Right lung (tissue), 10 donors: ENCODE measurements around the gene TTLL12. TPM values are rescaled to one million over a fixed set of nuclear protein-coding genes. Genes with fewer than 3 reads are reported as not detected.
A peak's percentile ranks its signal among the peaks of the same experiment; 100 is the strongest.

Experiments
- DNase-seq, 2 donors: peaks; one replicate each; pipeline ENCODE4 v3.0.0-alpha.2; 2013
- long read RNA-seq, 8 donors: transcript quantifications; one replicate each; lab custom pipeline, GENCODE V29; 2026
- polyA plus RNA-seq, 5 donors: library from polyadenylated mRNA; unstranded; fragments of 120-200 nt; gene quantifications; one replicate each; pipeline versions ENCODE4 v1.2.1 to v1.2.3, GENCODE V29; 2013; ENCODE audit warnings: inconsistent platforms in 1 of 5, low replicate concordance in 1 of 5; ENCODE audit not compliant: insufficient read length in 5 of 5, insufficient read depth in 1 of 5

Gene TTLL12
- polyA plus RNA-seq = 10 to 100 TPM; 16.9 to 35.3 (median 20.9) TPM
- long read RNA-seq, donor 1, partial matches to known transcripts = 0 of 4 reads
- long read RNA-seq, donor 1, other reads (novel, unspliced or antisense) = 0 of 4 reads
- long read RNA-seq, donor 2, transcript TTLL12-201 (14 exons, 3,385 nt) = major isoform, 7 of 7 reads
- long read RNA-seq, donor 2, partial matches to known transcripts = 0 of 7 reads
- long read RNA-seq, donor 2, other reads (novel, unspliced or antisense) = 0 of 7 reads
- long read RNA-seq, donor 3, partial matches to known transcripts = 0 of 3 reads
- long read RNA-seq, donor 3, other reads (novel, unspliced or antisense) = 0 of 3 reads
- long read RNA-seq, donor 4, partial matches to known transcripts = 0 of 3 reads
- long read RNA-seq, donor 4, other reads (novel, unspliced or antisense) = 0 of 3 reads
- long read RNA-seq, donor 5, transcript TTLL12-201 (14 exons, 3,385 nt) = major isoform, 7 of 18 reads
- long read RNA-seq, donor 5, partial matches to known transcripts = 11 of 18 reads
- long read RNA-seq, donor 5, other reads (novel, unspliced or antisense) = 0 of 18 reads
- long read RNA-seq, donor 6, transcript TTLL12-201 (14 exons, 3,385 nt) = major isoform, 6 of 6 reads
- long read RNA-seq, donor 6, partial matches to known transcripts = 0 of 6 reads
- long read RNA-seq, donor 6, other reads (novel, unspliced or antisense) = 0 of 6 reads
- long read RNA-seq, donor 7, transcript TTLL12-201 (14 exons, 3,385 nt) = major isoform, 8 of 9 reads
- long read RNA-seq, donor 7, partial matches to known transcripts = 0 of 9 reads
- long read RNA-seq, donor 7, other reads (novel, unspliced or antisense) = 0 of 9 reads
- long read RNA-seq, donor 8, partial matches to known transcripts = 0 of 3 reads
- long read RNA-seq, donor 8, other reads (novel, unspliced or antisense) = 0 of 3 reads

DNA sequence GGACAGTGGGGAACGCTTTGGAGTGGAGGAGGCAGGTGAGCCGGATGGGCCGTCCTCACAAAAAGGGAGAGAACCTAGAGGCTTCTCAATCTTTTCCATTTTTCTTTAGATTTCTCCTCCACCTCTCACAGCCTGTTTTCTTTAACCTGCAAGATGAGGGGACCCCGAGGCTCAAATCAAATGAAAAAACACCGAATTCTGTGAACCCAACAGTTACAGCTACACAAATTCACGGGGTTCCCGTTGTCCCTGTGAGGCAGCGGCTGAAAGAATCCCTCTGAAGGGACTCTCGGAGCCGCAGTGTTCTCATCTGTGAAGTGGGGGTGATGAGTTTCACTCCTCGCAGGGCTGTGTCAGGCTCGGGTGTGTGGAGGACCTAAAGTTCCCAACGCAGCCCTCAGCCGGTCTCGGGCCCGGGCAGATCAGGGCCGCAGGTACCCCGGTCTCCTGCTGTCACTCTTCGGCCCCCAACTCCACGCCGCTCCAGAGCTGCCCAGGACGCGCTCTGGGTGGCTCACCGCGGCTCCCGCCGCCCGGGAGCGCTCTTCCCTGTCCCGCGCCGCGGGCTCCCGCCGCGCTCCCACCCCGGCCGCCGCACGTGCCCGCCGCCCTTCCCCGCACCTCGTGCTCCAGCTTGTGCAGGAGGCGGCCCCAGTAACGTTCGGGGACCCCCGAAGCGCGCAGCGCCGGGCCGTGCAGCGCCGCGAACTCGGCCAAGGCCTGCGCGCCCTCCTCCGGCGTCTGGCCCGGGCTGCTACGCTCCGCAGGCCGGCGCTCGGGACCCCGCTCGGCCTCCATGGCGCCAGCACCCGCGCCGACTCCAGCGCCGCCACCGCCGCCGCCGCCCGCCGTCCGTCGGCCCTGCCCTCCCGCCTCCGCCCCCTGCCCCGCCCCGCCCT lies at the start of gene TTLL12:
TSS of gene TTLL12 (minus strand) at position 863 of the 899 bp plus-strand sequence. CDS start at position 798, 65 bp downstream.
- peak; percentile 45 to 52 for DNase-seq

DNA sequence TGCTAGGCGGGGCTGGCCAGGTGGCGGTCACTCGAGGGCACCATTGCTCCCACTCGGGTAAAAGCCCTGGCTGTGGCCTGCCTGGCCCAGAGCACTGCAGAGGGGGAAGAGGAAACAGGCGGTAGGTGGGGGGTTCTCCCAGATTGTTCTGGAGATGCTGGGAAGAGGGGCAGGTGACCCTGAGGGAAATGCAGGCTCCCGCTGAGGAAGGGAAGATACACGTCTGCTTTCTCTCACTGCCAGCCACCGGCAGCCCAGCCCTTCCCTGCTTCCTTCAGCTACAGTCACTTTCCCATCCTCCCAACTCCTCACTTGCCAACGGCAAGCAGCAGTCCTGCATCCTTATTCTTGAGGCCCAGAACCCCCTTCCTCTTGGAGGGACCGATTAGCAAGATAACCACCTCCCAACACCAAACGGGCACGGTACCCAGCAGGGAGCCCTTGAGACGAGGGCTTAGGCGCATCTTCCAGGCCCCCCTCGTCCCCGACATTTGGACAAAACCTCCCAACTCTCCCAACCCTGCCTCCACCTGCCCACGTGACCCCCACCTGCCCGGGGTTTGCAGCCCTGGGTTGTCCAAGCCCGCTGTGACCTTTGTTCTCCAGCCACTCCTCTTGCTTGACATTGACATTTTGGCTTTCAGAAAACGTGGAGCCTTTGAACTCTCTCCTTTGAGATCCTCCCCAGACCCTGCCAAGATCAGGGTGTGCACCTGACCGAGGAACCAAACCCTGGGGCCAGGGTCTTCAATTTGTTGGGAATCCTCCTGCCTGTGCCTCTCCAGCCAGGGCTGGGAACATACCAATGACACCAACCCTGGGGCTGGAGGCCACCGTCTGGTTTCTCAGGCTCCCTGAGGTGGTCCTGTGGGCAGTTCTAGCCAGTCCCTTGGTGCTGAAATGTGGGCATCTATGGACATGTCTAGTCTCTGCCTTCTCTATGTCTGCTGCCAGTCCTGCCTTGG lies 48.8 kb upstream of the TTLL12 start:
- no peak for DNase-seq

DNA sequence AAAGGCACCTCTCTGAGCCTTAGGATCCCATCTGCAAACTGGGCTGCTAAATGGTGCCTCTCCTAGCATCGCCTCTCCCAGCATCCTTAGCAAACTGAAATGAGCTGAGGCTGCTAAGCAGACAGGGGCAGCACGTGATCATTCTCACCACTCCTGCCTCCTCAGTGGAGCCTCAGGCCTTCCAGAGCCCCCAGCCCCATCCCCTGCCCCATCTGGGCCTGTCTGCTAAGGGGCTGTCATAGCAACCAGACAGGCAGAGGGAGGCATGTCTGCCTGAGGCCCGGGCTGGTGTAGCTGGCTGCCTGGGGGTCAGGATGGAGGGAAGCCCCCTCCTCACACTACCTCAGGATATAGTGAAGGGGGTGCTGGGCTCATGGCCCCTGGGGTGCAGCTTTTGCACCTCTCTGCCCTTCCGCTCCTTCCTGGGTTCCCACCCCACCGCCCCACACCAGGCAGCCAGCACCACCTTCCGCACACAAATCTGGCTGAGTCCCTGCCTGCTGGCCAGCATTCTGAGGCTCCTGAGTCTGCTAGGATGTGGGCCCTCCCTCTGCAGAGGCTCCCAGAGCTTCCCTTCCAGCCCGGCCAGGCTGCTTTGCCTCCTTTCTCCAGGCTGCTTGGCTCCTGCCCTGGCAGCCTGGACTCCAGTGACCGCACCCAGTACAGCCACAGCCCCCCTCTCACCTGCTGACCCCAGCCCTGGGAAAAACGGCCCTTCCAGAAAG lies 47.5 kb upstream of the TTLL12 start:
- DNase-seq = no peak

DNA sequence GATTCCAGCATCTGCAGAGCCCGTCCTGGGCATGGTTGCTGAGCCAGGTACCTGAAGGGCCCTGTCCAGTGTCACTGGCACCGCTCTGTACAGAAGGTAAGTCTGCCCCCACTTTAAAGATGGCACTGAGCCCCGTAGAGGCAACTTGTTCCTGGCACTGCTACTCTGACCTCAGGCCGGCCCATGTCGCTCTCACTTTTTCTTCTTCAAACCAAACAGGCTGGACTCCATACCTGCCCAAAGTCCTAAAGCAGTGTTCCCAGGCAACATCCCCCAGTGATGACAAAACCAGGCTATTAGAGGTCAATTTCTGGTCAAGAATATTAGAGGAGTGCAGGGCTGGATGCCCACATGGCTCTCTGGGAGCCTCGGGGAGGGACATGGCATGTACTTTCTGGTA lies 46.6 kb upstream of the TTLL12 start:
- DNase-seq = no peak

DNA sequence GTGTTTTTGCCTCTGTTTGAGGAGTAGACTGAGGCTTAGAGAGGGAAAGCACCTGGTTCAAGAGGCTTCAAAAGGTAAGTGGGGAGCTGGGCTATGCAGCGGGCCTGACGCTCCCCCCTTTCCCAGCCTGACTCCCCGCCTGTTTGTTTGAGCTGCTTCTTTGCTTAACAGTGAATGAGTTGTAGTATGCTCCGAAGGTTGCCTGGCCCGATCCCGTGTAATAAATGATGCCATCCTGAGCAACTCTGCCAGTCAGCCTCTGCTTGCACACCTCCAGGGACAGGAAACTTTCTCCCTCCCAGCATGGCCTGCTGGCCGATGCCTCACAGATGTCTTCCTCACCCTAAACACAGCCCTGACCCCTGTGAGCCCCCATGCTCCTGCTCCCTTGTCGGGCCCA lies 45.5 kb upstream of the TTLL12 start:
- no peak for DNase-seq

DNA sequence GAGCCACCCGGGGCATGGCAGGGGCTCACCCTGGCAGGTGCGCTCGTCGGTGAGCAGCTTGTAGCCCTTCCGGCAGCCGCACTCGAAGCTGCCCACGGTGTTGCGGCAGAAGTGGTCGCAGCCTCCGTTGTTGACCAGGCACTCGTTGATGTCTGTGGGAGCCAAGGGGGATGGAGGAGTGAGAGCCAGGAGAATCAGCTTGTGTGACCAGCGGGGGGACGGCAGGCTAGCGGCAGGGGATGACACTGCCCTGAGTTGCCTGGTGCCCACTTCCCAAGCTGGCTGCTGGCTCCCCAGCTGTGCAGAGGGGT lies 44.7 kb upstream of the TTLL12 start:
- DNase-seq = no peak

DNA sequence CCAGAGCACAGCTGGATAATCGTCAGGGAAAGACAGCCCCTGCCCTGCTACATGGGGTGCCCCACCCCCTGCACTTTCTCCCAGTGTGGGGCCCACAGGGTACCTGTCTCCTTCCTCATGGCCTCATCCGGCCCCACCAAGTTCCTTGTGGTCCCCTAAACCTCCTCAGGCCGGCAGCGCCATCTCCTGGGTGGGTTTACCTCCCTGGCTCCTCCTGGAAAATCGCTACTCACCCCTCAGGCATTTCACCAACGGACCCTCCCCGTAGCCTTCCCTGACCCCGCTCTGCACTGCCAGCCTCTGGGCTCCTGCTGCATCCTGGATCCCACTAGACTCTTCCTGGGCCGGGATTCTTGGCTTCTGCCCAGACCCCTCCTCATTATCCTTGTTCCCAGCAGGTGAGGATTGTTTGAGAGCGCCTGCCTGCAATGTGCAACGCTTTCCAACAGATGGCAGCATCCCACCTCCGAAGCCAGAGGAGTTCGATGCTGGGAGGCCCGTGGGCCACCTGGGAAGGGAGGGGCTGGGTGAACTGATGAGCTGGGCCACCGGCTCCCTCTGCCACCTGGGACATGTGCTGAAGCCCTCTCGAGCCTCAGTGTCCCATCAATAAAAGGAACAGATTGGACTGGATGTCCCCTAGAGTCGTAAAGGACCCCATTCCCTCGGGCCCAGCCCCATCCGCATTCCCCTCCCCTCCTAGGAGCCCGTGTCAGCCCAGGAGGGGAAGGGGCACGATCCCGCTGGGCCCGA lies 44.2 kb upstream of the TTLL12 start:
- peak in 1 of 2 donors; percentile 53 for DNase-seq

DNA sequence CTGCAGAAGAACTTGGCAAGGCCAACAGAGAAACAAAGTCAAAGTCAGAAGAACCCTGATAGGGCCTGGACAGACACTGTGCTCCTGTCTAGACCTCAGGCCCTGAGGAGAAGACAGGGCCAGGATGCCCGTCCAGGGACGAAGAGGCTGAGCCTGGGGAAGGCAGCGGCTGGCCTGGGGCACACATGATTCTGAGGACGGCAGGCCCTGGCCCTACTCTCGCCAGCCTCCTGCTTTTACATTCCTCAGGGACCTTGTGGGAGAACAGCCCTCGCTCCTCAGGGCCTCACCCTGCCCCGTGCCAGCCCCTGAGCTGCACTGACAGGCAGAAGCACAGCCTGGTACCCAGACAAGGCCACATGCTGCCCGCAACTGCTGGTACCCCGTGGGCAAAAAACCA lies 43.6 kb upstream of the TTLL12 start:
- no peak for DNase-seq

DNA sequence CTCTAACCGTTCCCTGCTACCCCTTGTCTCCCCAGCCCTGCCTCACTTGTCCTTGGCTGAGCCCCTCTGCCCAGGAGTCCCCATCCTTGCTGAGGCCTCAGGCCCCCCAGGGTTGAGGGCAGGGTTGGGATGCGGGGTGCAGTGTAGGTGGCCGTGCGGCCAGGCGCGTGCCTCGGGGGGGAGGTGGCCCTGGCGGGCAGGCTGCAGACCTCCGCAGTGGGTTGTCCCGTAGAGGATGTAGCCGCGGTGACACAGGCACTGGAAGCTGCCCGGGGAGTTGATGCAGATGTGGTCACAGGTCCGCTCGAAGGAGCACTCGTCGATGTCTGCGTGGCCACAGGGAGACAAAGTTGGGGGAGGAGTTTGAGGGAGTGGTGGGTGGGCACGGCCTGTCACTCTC lies 41.9 kb upstream of the TTLL12 start:
- no peak for DNase-seq

DNA sequence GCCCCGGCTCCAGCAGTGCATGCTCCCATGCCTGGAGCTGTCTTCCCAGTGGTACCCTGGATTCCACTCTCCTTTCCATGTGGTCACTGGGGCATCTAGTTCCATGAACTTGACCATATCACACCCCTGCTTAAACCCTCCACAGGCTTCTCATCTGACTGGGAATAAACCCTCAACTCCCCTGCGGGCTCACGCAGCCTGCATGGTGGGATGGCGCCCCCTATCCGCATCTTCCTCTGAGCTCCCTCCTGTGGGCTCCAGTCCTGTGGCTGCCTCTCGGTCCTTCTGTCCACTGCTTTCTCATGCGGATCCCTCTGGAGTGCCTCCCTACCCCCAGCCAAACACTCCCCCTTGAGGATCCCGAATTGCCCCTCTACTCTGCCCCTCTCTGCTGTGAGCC lies 41.4 kb upstream of the TTLL12 start:
- DNase-seq = no peak

DNA sequence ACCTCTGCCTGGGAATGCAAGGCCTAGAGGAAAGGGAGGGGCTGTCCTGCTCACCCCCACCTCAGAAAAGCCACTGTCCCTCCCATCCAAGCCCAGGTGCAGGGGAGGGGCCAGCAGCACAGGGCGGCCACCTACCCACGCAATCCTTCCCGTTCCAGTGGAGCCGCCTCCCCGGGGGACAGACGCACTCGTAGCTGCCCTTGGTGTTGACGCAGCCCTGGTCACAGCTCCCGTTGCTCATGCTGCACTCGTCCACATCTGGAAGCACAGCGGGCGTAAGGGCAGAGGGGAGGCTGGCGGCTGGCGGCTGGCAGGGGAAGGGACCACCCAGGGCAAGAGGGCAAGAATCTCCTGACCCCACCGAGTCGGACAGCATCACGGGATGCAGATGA lies 40.3 kb upstream of the TTLL12 start:
- DNase-seq = no peak

DNA sequence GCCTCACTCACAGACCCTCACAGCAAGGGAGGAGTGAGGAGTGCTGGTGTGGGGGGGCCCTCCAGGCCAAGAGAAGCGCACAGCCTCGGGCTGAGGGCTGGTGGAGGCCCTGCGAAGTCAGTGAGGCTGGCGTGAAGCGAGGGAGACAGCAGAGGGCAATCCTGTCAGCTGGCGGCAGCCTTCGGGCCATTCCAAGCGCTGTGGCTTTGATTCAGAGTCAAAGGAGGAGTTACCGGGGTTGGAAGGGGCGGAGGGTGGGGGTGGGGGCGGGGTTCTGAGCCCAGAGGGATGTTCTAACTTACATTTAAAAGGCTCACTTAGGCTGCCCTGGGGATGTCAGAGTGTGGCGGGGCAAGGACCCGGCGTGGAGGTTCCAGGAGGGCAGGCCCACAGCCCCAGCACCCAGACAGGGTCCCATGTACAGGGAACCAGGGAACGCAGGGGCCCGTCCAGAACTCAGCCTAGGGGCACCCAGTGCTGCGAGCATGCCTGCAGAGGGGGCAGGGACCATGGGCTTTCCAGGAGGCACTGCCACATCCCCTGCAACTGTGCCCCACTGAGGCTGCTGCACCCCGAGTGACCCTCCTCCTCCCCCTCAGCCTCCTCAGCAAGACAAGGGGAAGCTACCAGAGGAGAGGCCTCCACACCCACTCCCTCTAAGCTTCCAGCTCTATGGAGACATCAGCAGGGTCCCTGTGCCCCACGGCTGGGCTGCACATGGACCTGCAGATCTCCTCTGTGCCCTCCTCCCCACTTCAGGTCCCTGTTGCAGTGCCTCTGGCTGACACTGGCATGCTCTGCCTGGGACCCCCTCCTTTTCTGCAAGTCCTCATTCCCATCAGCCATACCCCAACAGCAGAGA lies 39.7 kb upstream of the TTLL12 start:
- DNase-seq = no peak

DNA sequence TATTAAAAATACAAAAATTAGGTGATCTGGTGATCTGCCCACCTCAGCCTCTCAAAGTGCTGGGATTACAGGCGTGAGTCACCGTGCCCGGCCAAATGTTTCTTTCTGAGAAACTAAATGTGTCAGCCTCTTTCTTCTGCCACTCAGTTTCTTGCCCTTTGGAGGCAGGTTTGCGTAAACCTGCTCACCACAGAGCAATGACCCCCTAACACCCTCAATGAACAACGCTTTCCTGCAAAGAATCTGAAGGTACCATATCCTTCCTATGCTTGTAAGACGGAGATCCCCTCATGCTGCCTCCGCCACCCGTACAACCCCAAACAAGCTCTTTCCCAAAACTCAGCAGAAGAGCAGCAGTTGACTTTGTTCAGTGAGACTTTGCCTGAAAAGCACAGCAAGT lies 38.7 kb upstream of the TTLL12 start:
- DNase-seq = no peak

DNA sequence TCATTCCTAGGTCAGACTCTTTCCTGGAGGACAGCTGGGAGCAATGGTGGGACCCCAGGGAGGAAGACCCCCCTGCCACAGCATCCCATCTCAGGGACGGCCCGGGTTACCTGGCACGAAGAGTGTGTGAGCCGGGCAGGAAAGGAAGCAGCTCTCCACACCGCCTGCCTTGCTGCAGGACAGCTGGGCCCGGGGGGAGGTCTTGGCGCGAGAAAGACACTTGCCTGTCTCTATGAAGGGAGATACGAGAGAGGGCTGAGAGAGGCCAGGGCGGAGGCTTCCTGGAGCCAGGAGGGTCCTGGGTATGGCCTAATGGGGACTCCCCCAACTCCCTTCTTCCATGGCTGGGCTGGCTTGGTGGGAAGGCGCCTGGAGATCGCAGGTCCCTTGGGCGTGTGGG lies 36.1 kb upstream of the TTLL12 start:
- DNase-seq = no peak

DNA sequence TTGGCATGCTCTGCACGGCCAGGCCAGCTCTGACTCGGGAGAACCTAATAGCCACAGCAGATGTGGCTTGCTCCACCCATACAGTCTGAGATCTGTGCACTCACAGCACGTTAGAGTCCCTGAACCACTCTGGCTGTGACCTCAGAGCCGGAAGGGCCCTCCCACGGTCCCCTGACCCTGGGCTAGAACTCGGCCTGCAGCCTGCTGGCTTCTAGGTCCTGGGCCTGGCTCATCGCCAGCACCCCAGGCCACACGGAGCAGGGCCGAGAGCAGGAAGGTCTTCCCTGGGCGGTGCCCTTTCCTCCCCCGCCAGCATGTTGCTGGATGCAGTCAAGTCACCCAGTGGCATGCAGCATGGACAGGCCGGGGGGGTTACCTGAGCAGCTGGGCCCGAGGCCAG lies 35.3 kb upstream of the TTLL12 start:
- no peak for DNase-seq

DNA sequence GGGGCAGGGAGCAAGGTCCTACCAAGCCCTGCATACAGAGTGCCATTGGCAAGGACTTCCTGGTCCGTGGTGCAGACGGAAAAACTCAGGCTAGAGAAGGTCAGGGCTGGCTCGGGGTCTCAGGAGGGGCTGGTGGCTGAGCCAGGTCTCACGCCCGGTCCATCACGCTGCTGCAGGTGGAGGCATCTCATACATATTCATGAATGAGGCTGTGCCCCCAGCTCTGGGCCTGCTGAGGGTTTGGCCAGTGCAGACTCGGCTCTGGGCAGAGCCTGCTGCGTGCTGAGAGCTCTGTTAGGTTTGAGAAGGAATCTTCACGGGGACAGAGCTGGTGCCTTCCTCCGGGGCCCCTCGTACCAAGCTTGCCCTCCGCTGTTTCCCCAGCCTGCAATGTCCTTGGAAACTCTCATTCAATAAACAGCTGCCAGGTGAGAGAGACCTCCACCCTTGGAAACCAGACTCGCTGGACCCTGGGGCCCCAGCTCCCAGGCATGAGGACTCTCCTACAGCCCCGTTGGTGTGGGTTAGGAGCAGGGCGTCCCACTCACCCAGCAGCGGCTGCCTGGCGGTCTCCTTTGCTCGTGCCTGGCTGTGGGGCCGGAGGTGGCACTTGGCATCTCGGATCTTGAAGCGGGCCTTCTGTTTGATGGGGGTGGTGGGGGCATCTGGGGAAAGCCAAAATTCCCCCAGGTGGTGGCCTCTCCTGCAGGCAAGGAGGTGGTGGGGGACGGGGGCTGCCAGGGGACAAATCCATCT lies 33.9 kb upstream of the TTLL12 start:
- DNase-seq = no peak

DNA sequence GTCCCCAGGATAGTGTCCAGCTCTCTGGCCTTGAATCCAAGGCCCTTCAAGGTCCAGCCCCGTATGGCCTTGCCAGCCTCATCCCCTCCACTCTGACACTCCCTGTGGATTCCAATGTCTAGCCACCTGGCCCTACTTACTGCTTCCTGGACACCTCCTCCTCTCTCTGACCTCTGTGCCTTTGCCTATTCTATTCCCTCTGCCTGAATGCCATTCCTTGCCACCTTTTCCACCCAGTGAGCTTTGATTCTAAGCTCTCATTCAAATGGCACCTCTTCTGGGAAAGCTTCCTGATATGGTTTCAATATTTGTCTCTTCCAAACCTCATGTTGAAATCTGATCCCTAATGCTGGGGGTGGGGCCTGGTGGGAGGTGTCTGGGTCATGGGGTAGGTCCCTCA lies 31.9 kb upstream of the TTLL12 start:
- no peak for DNase-seq
